ENCODE measurements around the gene ANK2. TPM values are rescaled to one million over a fixed set of nuclear protein-coding genes. Genes with fewer than 3 reads are reported as not detected.

The ANK2 gene
- total RNA-seq, 1 donor from 2014 or later, result 14.0 TPM

DNA sequence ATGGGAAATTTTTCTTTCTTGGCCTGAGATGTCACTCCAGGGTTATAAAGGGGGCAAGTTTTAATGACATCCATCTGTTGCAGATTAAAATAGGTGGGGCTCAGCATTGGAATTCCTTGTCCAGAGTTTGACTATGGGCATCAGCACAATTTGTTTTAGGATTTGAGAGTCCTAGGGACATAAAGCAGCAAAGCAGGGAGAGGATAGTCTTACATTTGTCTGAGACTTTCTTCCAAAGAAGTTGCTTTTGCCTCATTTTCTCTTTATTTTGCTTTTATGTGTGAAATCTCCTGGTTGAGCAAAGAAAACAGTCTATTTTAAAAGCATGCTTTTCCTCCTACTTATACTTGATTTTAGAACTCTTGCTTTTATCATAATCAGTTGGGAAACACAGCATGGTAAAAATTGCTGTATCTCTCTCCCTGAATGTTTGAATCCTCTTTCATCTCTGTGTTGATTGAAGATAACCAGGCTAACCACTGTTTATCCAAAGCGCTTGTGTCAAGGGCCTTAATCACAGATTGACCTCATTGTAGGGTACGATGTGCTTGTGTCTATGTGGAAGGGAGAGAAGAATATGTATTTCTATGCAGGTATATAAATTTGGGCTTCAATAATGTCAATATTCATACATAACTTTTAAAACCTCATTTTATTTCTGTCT lies 121.5 kb downstream of the ANK2 start:
- no peaks in the 10 kb centered on the region for H3K27me3 ChIP-seq (ENCODE audit: low read depth)
- H3K4me1 ChIP-seq, result no peaks in the 10 kb centered on the region
- H3K36me3 ChIP-seq, result no peaks in the 10 kb centered on the region
- no peak overlapping the region for H3K4me3 ChIP-seq
- intact Hi-C loops (cut with DNase I), result no loop called here
- ATAC-seq, result no peak
- TF ChIP-seq, protein P1, sequence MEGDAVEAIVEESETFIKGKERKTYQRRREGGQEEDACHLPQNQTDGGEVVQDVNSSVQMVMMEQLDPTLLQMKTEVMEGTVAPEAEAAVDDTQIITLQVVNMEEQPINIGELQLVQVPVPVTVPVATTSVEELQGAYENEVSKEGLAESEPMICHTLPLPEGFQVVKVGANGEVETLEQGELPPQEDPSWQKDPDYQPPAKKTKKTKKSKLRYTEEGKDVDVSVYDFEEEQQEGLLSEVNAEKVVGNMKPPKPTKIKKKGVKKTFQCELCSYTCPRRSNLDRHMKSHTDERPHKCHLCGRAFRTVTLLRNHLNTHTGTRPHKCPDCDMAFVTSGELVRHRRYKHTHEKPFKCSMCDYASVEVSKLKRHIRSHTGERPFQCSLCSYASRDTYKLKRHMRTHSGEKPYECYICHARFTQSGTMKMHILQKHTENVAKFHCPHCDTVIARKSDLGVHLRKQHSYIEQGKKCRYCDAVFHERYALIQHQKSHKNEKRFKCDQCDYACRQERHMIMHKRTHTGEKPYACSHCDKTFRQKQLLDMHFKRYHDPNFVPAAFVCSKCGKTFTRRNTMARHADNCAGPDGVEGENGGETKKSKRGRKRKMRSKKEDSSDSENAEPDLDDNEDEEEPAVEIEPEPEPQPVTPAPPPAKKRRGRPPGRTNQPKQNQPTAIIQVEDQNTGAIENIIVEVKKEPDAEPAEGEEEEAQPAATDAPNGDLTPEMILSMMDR (IDR thresholded peaks at IDR 0.05), result no peak
- no peak overlapping the region for H3K27ac ChIP-seq
- no peaks in the 10 kb centered on the region for H3K9me3 ChIP-seq
- no peak for DNase-seq

- intact Hi-C loops (cut with DNase I), result no loop called here
- TF ChIP-seq, protein P1 (IDR thresholded peaks at IDR 0.05), result no peak
- H3K27me3 ChIP-seq (ENCODE audit: low read depth), result no peaks in the 10 kb centered on the region
- no peak for DNase-seq
- no peak overlapping the region for H3K4me3 ChIP-seq
- no peaks in the 10 kb centered on the region for H3K9me3 ChIP-seq
- H3K4me1 ChIP-seq, result no peaks in the 10 kb centered on the region
- H3K27ac ChIP-seq, result no peak overlapping the region
- no peaks in the 10 kb centered on the region for H3K36me3 ChIP-seq
- ATAC-seq, result no peak
Observed at GRCh38 chr4:113173126-113173792, 123.8 kb downstream of the ANK2 start.

GRCh38 chr4:113173793-113174264 lies 124.4 kb downstream of the ANK2 start:
- TF ChIP-seq, protein P1 (IDR thresholded peaks at IDR 0.05), result no peak
- no peak for DNase-seq
- Histone ChIP-seq H3K36me3 (no peaks in the 10 kb centered on the region), H3K27ac (no peak overlapping the region), H3K4me1 (no peaks in the 10 kb centered on the region), H3K9me3 (no peaks in the 10 kb centered on the region), H3K27me3 (ENCODE audit: low read depth) (no peaks in the 10 kb centered on the region), H3K4me3 (no peak overlapping the region)
- ATAC-seq, result no peak
- intact Hi-C loops (cut with DNase I), result no loop called here

- H3K4me3 ChIP-seq, result no peak overlapping the region
- no peak overlapping the region for H3K27ac ChIP-seq
- ATAC-seq (no peak), DNase-seq (no peak)
- H3K36me3 ChIP-seq, result no peaks in the 10 kb centered on the region
- H3K27me3 ChIP-seq (ENCODE audit: low read depth), result no peaks in the 10 kb centered on the region
- intact Hi-C loops (cut with DNase I), result no loop called here
- TF ChIP-seq, protein P1 (IDR thresholded peaks at IDR 0.05), result no peak
- no peaks in the 10 kb centered on the region for H3K9me3 ChIP-seq
- H3K4me1 ChIP-seq, result no peaks in the 10 kb centered on the region
Observed at GRCh38 chr4:113179091-113179490, 129.6 kb downstream of the ANK2 start.

GRCh38 chr4:113179996-113180395 lies 130.5 kb downstream of the ANK2 start:
- H3K4me3 ChIP-seq, result no peak overlapping the region
- H3K36me3 ChIP-seq, result no peaks in the 10 kb centered on the region
- TF ChIP-seq, protein P1 (IDR thresholded peaks at IDR 0.05), result no peak
- ATAC-seq (no peak), DNase-seq (no peak)
- no peaks in the 10 kb centered on the region for H3K27me3 ChIP-seq (ENCODE audit: low read depth)
- H3K4me1 ChIP-seq, result no peaks in the 10 kb centered on the region
- no peak overlapping the region for H3K27ac ChIP-seq
- H3K9me3 ChIP-seq, result no peaks in the 10 kb centered on the region
- intact Hi-C loops (cut with DNase I), result no loop called here
